Thyroid gland (tissue), 4 donors: ENCODE data around the gene PLXNB2.

Experiments
- CTCF ChIP-seq, 6 experiments: fragments of 200-600 bp in 3 of 6; fragments of 450-650 bp in 3 of 6; sonication (generic) in 3 of 6; IDR thresholded peaks; one replicate each; pipeline ENCODE4 v1.5.1; 2016 to 2019; ENCODE audit warnings: antibody characterized with exemption in 6 of 6, mild to moderate bottlenecking in 2 of 6, inconsistent platforms in 1 of 6, moderate library complexity in 1 of 6
- POLR2A ChIP-seq, 2 donors: fragments of 450-650 bp; IDR thresholded peaks; one replicate each; pipeline ENCODE4 v1.6.1; 2017; ENCODE audit warnings: antibody characterized with exemption in 2 of 2, mild to moderate bottlenecking in 2 of 2, moderate library complexity in 1 of 2

GRCh38 chr22:50275181-50276055 is 32.0 kb downstream of the PLXNB2 start:
- TF ChIP-seq CTCF (IDR thresholded peaks at IDR 0.05) (no peak), POLR2A (IDR thresholded peaks at IDR 0.05) (no peak)
